SJCRH30 (cell line): ENCODE results near the gene ATP1B1. TPM values are rescaled to one million over a fixed set of nuclear protein-coding genes. Genes with fewer than 3 reads are reported as not detected.

Experiments used
- DNase-seq, 2 experiments: peaks; one replicate each; pipeline ENCODE4 v3.0.0-alpha.2; 2015 to 2020
- H3K27ac ChIP-seq: fragments of 250-450 bp; sonication (Bioruptor Pico); 2 replicates; pipeline ENCODE4 v1.5.1; 2020; ENCODE audit warnings: mild to moderate bottlenecking, moderate library complexity
- H3K27me3 ChIP-seq: fragments of 250-450 bp; sonication (Bioruptor Pico); 2 replicates; pipeline ENCODE4 v1.5.1; 2020; ENCODE audit warnings: mild to moderate bottlenecking, moderate library complexity
- H3K36me3 ChIP-seq: fragments of 250-450 bp; sonication (Bioruptor Pico); 2 replicates; pipeline ENCODE4 v1.5.1; 2020; ENCODE audit warnings: mild to moderate bottlenecking, moderate library complexity
- H3K4me1 ChIP-seq: fragments of 250-450 bp; sonication (Bioruptor Pico); 2 replicates; pipeline ENCODE4 v1.5.1; 2020; ENCODE audit warnings: mild to moderate bottlenecking, moderate library complexity
- H3K4me3 ChIP-seq: fragments of 250-450 bp; sonication (Bioruptor Pico); 2 replicates; pipeline ENCODE4 v1.5.1; 2020; ENCODE audit warnings: mild to moderate bottlenecking, moderate library complexity
- H3K9me3 ChIP-seq: fragments of 250-450 bp; sonication (Bioruptor Pico); replicated peaks from 2 replicates; pipeline ENCODE4 v1.5.1; 2020; ENCODE audit warnings: mild to moderate bottlenecking, moderate library complexity
- total RNA-seq: library from RNA; depleted of rRNA; stranded (reverse); fragments of >200 nt; shearing (Covaris generic); gene quantifications from 2 replicates; pipeline ENCODE4 v1.2.3, GENCODE V29; 2014

Gene ATP1B1
- total RNA-seq, 1 experiment from 2014 or later: 19.7 TPM

- DNase-seq: no peak
- no peaks in the 10 kb centered on the region for H3K4me1 ChIP-seq
Measured at GRCh38 chr1:169086603-169087455, 19.7 kb upstream of the ATP1B1 start.

GRCh38 chr1:169087876-169088275 is 18.6 kb upstream of the ATP1B1 start:
- DNase-seq: no peak
- H3K36me3 ChIP-seq: no peaks in the 10 kb centered on the region
- H3K4me1 ChIP-seq: no peaks in the 10 kb centered on the region
- no peak overlapping the region for H3K27ac ChIP-seq
- H3K4me3 ChIP-seq: no peak overlapping the region
- no peaks in the 10 kb centered on the region for H3K9me3 ChIP-seq
- no peaks in the 10 kb centered on the region for H3K27me3 ChIP-seq

More at GRCh38 chr1:169086603-169087455, 19.7 kb upstream of the ATP1B1 start:
- H3K4me3 ChIP-seq: no peak overlapping the region
- H3K9me3 ChIP-seq: no peaks in the 10 kb centered on the region
- H3K36me3 ChIP-seq: no peaks in the 10 kb centered on the region
- no peaks in the 10 kb centered on the region for H3K27me3 ChIP-seq
- H3K27ac ChIP-seq: no peak overlapping the region

GRCh38 chr1:169089776-169090175 is 16.7 kb upstream of the ATP1B1 start:
- Histone ChIP-seq H3K27me3 (no peaks in the 10 kb centered on the region), H3K9me3 (no peaks in the 10 kb centered on the region), H3K4me3 (no peak overlapping the region), H3K27ac (no peak overlapping the region), H3K36me3 (no peaks in the 10 kb centered on the region), H3K4me1 (no peaks in the 10 kb centered on the region)
- DNase-seq: no peak

- H3K4me3 ChIP-seq: no peak overlapping the region
- no peaks in the 10 kb centered on the region for H3K27me3 ChIP-seq
- no peaks in the 10 kb centered on the region for H3K4me1 ChIP-seq
- no peaks in the 10 kb centered on the region for H3K9me3 ChIP-seq
- H3K27ac ChIP-seq: no peak overlapping the region
- H3K36me3 ChIP-seq: no peaks in the 10 kb centered on the region
- no peak for DNase-seq
Measured at GRCh38 chr1:169090308-169090899, 16.1 kb upstream of the ATP1B1 start.

- H3K4me1 ChIP-seq: no peaks in the 10 kb centered on the region
Measured at GRCh38 chr1:169090900-169091311, 15.6 kb upstream of the ATP1B1 start.

GRCh38 chr1:169091480-169091941 is 15.0 kb upstream of the ATP1B1 start:
- H3K36me3 ChIP-seq: no peaks in the 10 kb centered on the region
- no peaks in the 10 kb centered on the region for H3K4me1 ChIP-seq
- no peak overlapping the region for H3K27ac ChIP-seq
- no peak for DNase-seq
- no peaks in the 10 kb centered on the region for H3K27me3 ChIP-seq
- no peaks in the 10 kb centered on the region for H3K9me3 ChIP-seq
- no peak overlapping the region for H3K4me3 ChIP-seq

More at GRCh38 chr1:169090900-169091311, 15.6 kb upstream of the ATP1B1 start:
- Histone ChIP-seq H3K4me3 (no peak overlapping the region), H3K9me3 (no peaks in the 10 kb centered on the region), H3K27ac (no peak overlapping the region), H3K27me3 (no peaks in the 10 kb centered on the region), H3K36me3 (no peaks in the 10 kb centered on the region)
- DNase-seq: no peak

- no peaks in the 10 kb centered on the region for H3K4me1 ChIP-seq
- H3K27me3 ChIP-seq: no peaks in the 10 kb centered on the region
- H3K4me3 ChIP-seq: no peak overlapping the region
- no peak overlapping the region for H3K27ac ChIP-seq
- no peaks in the 10 kb centered on the region for H3K9me3 ChIP-seq
- DNase-seq: no peak
- H3K36me3 ChIP-seq: no peaks in the 10 kb centered on the region
Measured at GRCh38 chr1:169092399-169092798, 14.1 kb upstream of the ATP1B1 start.

- H3K4me3 ChIP-seq: no peak overlapping the region
- no peaks in the 10 kb centered on the region for H3K27me3 ChIP-seq
- H3K9me3 ChIP-seq: no peaks in the 10 kb centered on the region
- no peaks in the 10 kb centered on the region for H3K36me3 ChIP-seq
- no peak overlapping the region for H3K27ac ChIP-seq
- H3K4me1 ChIP-seq: no peaks in the 10 kb centered on the region
- DNase-seq: no peak
Measured at GRCh38 chr1:169094897-169095569, 11.5 kb upstream of the ATP1B1 start.

- Histone ChIP-seq H3K27me3 (no peaks in the 10 kb centered on the region), H3K36me3 (no peaks in the 10 kb centered on the region)
Measured at GRCh38 chr1:169098380-169098779, 8.1 kb upstream of the ATP1B1 start.

GRCh38 chr1:169099561-169099960 is 6.9 kb upstream of the ATP1B1 start:
- Histone ChIP-seq H3K36me3 (no peaks in the 10 kb centered on the region), H3K27ac (no peak overlapping the region), H3K4me3 (no peak overlapping the region), H3K9me3 (no peaks in the 10 kb centered on the region), H3K4me1 (peaks cover 9% of the 10 kb centered on the region), H3K27me3 (no peaks in the 10 kb centered on the region)
- no peak for DNase-seq

More at GRCh38 chr1:169098380-169098779, 8.1 kb upstream of the ATP1B1 start:
- no peaks in the 10 kb centered on the region for H3K9me3 ChIP-seq
- no peak overlapping the region for H3K4me3 ChIP-seq
- peaks cover 9% of the 10 kb centered on the region for H3K4me1 ChIP-seq
- no peak overlapping the region for H3K27ac ChIP-seq
- DNase-seq: no peak

- no peaks in the 10 kb centered on the region for H3K36me3 ChIP-seq
- no peaks in the 10 kb centered on the region for H3K27me3 ChIP-seq
Measured at GRCh38 chr1:169100208-169100607, 6.3 kb upstream of the ATP1B1 start.

GRCh38 chr1:169100651-169101088 is 5.8 kb upstream of the ATP1B1 start:
- DNase-seq: no peak
- no peak overlapping the region for H3K27ac ChIP-seq
- no peak overlapping the region for H3K4me3 ChIP-seq
- H3K4me1 ChIP-seq: peaks cover 9% of the 10 kb centered on the region
- H3K27me3 ChIP-seq: no peaks in the 10 kb centered on the region
- no peaks in the 10 kb centered on the region for H3K9me3 ChIP-seq
- no peaks in the 10 kb centered on the region for H3K36me3 ChIP-seq

More at GRCh38 chr1:169100208-169100607, 6.3 kb upstream of the ATP1B1 start:
- Histone ChIP-seq H3K9me3 (no peaks in the 10 kb centered on the region), H3K4me3 (no peak overlapping the region), H3K4me1 (peaks cover 9% of the 10 kb centered on the region), H3K27ac (no peak overlapping the region)
- no peak for DNase-seq

GRCh38 chr1:169102567-169102966 is 3.9 kb upstream of the ATP1B1 start:
- peaks cover 9% of the 10 kb centered on the region for H3K4me1 ChIP-seq
- no peaks in the 10 kb centered on the region for H3K9me3 ChIP-seq
- DNase-seq: peak; percentile 47 to 58
- H3K27ac ChIP-seq: no peak overlapping the region
- no peaks in the 10 kb centered on the region for H3K36me3 ChIP-seq
- no peak overlapping the region for H3K4me3 ChIP-seq
- no peaks in the 10 kb centered on the region for H3K27me3 ChIP-seq

- no peaks in the 10 kb centered on the region for H3K9me3 ChIP-seq
- H3K36me3 ChIP-seq: no peaks in the 10 kb centered on the region
- H3K27me3 ChIP-seq: no peaks in the 10 kb centered on the region
- H3K27ac ChIP-seq: no peak overlapping the region
- H3K4me1 ChIP-seq: peaks cover 9% of the 10 kb centered on the region
- H3K4me3 ChIP-seq: no peak overlapping the region
- DNase-seq: no peak
Measured at GRCh38 chr1:169103002-169103401, 3.5 kb upstream of the ATP1B1 start.

- Histone ChIP-seq H3K4me1 (peaks cover 9% of the 10 kb centered on the region), H3K4me3 (no peak overlapping the region)
Measured at GRCh38 chr1:169103480-169103893, 3.0 kb upstream of the ATP1B1 start.

More at GRCh38 chr1:169103480-169103893, 3.0 kb upstream of the ATP1B1 start:
- Histone ChIP-seq H3K27ac (no peak overlapping the region), H3K9me3 (no peaks in the 10 kb centered on the region), H3K27me3 (no peaks in the 10 kb centered on the region), H3K36me3 (no peaks in the 10 kb centered on the region)
- DNase-seq: no peak
